ENCODE measurements around the gene S100A2.

Gene S100A2

DNA sequence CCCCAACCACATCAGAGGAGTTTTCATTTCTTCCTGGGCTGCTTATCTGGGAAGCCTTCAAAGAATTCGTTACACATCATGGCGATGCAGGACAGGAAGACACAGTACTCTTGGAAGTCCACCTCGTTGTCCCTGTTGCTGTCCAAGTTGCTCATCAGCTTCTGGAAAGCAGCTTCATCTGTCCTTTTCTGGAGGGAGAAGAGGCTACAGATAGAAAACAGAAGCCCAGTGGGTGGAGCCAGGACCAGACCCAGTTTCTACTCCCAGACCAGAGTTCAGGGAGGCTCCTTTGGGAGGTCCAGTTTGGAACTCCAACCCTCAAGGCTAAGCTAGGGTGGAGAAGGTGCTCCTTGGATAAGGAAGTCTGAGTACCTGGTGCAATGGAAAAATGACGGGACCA lies 21.9 kb downstream of the S100A2 start:
- DNase-seq, result no peak

DNA sequence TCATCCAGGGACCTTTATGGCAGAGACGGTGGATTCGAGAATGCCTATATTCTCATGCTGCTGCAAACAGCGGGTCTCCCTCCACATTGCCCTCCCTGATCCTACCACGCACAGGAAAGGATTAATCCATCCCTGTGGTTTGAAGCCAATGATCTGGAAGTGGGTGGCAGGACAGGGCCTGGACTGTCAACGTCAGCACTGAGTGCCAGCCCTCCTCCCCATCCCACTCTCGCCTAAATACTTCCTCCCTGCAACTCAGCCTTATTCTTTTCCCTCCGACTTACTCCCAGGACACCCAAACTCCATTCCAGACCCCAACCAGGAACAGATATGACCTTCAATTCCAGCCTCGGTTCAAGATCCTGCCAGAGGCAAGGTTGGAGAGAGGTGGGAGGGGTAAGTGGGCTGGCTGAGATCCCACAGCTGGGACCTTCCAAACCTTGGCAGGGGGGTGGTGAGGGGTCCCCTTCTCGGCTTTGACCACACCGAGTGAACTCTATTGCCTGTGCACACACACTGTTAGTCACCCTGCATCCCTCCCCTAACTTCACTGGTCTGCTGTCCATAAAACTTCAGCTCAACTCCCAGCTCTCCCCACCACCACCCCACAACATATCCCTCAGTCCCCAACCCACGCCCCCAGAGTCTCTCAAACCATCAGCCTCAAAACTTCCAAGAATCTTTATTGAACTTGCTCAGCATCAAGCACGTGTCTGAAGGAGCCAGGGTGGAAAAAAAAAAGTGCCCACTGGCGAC lies 22.5 kb downstream of the S100A2 start:
- DNase-seq, result peak in 1 of 2 donors; percentile 41

DNA sequence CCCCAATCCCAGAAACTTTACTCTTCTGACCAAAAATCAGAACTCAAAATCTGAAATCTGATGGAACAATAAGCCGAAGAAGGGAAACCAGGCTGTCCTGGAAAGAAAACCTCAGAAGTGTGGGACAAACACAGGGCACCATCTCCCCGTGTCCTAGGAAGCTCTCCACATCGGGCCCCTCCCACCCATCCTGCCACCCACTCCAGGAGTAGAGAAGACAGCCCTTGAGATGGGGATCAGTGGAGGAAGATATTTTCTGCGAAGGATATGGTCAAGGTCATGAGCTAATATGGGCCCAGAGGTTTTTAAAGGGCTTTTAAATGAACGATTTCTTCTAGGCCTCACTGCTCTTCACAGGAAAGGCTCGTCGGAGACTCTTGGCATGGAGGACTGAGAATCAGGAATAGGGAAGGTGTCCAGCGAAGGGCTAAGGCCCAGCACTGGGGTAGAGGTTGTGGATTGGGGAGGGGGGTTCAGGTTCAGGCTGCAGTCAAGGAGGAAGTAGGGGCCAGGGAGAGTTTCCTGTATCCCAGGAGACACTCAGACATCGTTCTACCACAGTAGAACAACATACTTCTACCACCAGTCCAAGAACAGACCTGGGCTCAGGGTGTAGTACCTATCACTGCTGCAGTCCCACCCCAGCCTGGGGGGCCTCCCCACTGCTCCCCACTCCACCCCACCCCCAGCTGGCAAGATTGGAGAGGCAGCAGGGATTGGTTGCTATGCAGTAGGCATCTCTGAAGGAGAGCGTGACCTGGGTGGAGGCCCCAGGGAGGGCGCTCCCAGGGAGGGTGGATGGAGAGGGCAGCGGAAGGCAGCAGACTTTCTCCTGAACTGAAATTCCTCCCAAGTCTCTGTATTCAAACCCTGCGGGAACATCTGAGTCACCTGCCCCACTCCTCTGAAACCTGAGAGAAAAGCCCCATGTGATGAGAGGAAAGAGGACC lies 23.7 kb downstream of the S100A2 start:
- DNase-seq, result no peak

DNA sequence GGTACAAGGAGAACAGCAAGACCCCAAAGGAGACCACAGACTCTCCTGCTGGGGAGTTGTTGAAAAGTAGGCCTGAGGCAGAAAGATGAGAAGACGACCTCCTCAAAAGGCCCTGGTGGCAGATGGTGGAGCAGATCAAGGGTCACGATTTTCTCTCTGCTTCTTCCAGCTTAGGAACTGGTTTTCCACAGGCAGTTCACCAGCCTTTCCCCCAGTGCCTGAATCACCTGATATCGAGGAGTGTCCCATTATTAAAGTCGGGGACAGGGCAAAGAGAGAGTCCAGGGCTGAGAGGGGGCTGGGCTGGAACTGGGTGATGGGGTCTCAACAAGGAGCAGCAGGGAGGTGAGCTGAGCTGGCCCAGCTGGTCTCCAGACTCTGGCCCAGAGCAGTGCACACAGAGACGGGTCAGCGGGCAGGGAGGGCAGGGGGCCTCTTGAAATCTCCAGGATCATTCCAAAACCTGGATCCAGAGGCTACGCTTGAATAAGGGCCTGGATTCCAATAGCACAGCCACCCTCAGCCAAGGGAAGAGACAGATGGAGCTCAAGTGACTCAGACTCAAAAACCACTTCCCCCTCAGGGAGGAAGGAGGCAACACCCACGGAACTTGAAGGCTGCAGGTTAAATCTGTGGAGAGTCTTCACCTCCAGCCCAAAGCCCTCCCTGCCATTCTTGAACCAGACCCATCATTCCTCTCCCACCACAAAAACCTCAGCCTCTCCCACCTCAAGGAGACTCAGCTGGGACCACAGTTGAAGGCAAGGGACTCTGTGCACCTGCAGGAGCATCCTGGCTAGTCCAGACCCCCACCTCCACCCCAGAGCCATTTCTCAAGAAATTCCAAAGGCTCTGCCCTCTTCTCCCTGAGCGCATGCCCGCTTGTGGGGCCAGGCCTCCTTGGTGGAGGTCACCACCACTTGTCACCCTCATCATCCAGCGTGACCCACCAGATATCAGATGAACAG lies 25.0 kb downstream of the S100A2 start, which contains the start of gene S100A5:
TSS of gene S100A5 (minus strand) at position 541 of the 968 bp plus-strand sequence. CDS start 743 bp downstream, outside the sequence.
- peak; percentile 49 to 70 for DNase-seq

DNA sequence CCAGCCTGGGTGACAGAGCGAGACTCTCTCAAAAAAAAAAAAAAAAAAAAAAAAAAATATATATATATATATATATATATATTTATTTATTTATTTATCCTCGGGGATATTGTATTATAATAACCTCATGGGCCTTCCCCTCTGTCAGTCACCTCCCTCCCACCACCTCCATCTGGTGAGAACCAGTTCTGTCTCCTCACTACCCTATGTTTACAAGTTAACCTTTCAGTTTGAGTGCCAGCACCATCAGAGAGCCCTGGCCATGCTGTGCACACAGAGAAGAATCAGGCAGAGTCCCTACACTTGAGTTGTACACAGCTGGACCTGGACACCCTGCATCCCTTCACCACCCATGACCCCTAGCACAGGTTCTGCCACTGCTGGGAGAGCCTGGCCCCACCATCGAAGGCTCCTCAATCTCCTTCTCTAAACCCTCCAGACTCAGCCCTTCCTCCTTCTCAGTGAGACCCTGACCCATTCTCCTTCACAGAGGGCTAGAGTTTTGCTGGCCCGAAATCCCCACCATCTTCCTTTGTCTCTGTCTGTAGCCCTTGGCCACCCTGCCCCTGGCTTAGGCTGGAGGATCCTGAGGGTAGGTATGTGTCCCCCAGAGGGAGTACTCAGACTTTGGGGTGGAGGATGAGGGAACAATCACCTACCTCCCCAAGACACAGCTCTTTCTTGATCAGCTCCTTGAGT lies 26.1 kb downstream of the S100A2 start:
- no peak for DNase-seq

DNA sequence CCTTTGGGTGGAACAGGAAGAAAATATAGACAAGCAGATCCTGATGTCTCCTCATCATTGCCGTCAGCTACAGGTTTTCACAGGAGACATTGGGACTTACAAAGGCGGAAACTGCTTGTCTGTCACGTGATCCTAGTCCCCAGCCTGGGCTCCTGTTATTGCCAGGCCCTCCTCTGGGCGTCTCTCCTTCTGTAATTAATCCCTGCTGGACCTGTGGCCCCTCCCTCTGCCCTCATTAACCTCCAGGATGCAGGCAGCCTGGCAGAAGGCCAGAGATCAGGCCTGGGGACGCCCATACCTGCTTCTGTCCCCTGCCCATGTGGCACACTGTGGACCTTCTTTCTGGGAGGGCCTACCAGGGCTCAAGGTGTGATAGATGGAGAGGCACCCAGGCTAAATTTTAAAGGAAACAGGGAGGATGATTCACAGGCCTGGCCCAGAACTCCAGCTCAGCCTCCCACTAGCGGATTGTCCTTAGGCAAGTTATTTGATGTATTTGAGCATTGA lies 27.3 kb downstream of the S100A2 start:
- DNase-seq, result no peak

DNA sequence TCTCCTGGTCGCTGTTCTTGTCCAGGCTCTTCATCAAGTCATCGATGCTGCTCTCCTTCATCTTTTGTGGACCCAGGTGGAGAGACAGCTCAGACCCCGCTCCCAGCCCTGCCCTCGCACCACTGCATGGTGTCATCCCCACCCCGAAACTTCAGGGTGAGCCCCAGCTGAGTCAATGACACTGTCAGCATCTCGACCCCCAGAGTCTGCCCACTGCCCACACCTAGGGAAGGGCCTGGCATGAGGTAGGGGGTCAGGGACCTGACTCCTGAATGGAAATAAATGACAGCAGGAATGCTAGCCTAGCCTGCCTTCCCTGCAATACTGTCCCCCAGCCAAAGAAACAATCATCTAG lies 28.3 kb downstream of the S100A2 start:
- no peak for DNase-seq

DNA sequence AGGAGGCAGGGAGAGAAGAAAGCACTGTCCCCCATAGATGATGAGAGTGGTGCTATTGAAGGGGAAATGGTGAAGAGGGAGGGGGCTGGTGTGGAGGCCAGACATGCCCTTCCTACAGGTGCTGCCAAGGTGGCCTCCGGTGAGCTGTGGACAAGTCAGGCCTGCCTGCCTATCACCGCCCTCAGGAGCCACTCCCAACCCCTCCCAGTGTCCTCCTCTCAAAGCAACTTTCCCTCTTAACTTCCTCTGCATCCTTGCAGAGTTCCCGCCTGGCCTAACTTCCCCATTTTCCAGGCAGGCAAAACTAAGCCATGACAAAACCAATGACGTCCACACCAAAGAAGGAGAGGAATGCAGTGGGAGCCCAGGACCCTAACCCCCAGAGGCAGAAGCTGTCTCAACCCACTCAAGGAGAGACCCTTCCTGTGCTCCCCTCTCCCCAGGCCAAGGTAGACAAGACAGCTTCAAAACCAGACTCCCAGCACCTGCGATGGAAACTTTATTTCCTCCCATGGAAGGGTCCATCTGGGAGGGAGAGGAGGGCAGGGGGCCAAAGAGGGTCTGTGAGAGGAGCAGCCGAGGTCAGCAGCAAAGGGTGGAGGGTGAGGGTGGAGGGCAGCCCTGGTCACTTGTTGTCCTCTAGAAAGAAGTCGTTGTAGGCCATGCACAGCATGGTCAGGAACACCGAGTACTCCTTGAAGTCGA lies 28.8 kb downstream of the S100A2 start:
- DNase-seq, result peak; percentile 55 to 67

DNA sequence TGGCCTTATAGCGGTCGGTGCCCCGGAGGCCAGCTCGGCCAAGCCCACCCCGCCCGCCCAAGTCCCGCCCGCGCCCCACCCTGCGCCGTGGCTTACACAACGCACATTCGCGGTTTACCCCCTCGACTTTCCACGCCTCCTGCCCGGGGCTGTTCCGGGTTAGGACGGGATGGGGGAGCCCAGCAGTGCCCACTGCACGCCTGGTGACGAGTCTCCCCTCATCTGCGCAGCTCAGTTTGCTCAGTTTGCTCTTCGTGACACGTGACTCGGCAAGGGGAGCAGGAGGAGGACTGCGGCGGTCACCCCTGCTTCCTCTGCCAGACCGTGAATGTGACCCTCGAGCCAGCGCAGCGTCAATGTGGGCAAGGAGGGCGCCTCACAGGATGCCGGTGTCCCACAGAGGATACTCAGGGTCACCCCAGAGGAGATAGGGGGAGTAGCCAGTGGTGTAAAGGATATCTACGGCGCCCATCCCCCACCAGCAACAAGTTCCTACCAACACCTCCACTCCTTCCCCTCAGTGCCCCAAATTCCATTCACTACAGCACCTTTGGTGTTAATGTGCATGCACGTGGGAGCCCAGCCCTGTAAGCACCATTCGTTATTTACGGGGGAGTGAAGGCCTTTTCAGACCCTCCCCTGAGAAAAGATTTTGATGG lies 29.5 kb downstream of the S100A2 start:
- peak; percentile 73 to 87 for DNase-seq

DNA sequence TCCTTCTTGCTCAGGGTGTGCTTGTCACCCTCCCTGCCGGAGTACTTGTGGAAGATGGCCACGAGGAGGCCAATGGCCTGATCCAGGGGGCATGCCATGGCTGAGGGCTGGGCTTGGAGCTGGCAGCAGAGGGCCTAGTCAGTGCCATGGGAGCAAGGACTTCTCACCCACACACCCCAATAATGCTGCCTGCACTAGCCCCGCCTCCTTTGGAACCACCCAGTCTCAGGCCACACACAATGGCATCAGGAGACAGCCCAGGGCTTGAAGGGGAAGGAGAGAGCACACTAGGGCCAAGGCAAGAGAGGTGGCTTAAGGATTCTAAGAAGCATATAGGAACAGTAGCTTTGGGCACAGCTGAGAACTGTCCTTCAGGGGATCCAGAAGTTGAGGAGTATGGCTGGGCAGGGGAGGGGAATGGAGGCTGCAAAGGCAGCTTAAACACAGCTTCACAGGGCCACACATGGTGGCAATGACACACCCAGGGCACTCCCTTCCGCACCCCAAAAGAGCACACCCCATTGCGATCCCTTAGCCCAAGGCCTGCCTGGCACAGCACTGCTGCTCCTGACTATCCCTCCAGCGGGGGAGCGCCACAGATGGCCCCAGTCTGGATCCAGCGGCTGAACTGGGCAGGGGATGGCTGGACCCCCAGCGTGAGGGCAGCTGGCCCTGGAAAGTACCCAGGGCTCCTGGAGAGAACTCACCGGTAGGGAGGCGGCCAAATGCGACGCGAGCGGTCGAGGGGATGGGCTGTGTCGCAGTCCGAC lies 30.2 kb downstream of the S100A2 start, which contains the start of gene S100A6:
TSS of gene S100A6 (minus strand) at position 750 of the 770 bp plus-strand sequence. CDS start at position 98, 652 bp downstream.
- DNase-seq, result peak; percentile 73 to 89

DNA sequence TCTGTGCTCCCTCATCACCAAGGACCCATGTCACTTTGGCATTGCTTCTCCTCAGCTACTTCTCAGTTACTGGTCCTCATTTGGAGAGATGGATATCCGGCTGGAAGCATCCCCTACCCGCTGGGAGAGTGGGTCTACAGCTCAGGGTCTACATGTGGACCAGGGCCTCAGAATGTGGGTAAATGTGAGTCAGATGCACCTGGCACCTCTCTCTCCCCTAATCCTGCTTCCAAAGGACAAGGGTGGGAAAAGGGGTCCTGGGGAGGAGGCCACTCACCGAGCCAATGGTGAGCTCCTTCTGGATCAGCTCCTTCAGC lies 30.8 kb downstream of the S100A2 start:
- no peak for DNase-seq

DNA sequence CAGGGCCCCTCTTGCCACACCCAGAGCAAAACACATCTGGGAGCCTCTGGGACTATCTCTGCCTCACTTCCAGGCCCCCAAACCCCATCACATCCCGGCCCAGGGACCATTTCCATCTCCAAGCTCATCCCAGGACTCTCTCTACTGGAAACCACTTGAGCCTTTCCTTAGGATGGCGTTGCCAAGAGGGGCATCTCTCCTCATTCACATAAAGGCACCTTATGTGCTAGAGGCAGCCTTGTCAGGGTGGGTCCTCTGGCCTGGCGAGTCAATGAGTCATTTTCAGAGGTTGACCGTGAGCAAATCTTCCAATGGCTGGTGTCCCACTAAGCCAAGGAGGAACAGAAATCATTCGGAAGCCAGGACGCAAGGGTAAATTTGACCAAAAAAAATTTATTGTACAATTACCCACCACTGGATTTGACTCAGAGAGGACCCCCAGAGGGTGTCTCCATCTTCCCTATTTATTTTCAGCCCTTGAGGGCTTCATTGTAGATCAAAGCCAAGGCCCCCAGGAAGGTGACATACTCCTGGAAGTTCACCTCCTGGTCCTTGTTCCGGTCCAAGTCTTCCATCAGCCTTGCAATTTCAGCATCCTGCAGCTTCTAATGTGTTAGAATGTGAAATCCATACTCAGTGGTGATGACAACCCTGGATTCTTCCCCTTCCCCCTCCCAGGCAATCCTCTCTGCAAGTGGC lies 31.3 kb downstream of the S100A2 start:
- no peak for DNase-seq

DNA sequence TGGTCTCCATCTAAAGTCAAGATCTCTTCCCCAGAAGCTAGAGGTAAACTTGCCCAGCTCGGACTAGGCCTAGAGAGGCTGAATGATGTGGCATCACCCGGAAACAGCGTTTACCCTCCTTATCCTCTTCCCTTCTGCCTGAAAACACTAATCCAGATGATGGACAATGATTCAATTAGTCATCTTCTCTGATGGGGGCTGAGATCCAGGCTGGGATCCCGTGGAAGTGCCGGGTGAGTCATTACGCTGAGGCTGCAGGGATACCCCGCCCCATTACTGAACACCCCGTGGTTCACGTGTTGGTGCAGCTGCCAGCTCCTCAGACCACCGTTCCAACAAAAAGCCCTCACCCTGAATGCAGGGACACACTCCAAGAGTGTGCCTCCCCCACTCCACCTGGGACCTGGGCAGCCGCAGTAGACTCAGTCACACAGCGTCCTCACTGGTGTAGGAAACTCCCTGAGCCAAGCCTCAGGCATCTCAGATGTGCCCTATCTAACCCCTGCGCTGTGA lies 31.9 kb downstream of the S100A2 start:
- no peak for DNase-seq

DNA sequence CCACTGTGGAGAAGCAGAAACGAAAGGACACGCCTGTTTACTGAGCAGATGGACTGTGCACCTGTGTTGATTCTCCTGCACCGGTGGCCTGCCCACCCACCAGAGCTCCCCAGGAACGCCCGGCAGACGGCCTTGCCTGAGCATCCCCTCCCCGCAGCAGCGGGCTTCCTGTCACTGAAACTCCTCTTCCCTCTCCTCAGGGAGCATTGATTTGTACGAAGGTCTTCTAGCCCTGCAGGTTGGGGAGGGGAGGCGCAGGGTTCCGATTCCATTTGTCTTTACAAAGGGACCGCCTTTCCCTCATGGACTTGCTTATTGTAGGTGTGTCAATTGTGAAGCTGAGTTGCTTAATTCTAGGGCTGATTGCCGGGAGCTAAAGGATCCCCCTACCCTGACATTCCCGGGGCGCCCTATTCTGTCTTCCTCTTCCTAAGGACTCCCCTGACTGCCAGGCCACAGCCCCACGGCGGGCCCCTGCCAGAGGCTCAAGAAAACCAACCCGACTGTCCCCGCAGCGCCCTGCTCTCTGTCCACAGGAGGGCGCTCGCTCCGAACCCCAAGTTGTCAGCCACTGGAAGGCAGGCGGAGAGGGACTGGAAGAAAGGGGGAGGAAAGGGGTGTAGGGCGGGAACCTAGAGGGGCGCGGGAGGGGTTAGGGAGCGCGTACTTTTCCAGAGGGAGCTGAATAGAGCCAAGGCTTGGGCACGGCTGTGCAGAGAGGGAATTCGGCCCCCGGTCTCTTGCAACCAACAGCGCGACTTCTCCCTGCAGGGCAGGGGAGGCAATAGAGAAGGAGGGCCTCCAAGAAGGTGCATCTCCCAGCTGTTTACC lies 32.7 kb downstream of the S100A2 start:
- peak; percentile 65 to 90 for DNase-seq

DNA sequence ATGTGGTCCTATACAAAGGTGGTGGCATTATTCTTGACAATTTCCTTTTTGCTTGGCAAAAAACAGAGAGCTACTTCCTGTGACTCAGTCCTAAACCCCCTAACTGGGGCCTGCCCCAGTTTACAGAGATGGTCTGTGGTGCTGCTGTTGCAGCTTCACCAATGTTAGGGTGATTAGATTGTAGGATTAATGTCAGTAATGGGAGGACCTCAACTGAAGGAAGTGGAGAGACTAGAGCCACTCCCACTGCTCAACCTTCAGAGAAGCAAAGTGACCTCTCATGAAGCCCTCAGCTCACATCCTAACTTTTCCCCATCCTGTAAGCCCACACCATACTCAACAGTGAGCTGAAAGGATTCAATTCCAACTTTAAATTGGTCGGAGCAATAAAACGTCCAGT lies 33.5 kb downstream of the S100A2 start:
- no peak for DNase-seq

DNA sequence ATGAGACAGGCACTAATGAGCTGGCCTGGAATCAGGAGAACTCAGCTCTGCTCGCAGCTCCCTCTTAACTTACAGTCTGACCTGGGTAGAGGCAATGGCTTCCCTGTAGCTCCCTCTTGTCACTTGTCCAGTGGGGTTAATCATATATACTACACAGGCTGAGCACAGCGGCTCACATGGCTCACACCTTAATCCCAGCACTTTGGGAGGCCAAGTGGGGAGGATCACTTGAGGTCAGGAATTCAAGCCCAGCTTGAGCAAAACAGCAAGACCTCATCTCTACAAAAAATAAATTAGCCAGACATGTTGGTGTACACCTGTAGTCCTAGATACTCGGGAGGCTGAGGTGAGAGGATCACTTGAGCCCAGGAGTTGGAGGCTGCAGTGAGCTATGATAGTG lies 34.0 kb downstream of the S100A2 start:
- DNase-seq, result no peak

DNA sequence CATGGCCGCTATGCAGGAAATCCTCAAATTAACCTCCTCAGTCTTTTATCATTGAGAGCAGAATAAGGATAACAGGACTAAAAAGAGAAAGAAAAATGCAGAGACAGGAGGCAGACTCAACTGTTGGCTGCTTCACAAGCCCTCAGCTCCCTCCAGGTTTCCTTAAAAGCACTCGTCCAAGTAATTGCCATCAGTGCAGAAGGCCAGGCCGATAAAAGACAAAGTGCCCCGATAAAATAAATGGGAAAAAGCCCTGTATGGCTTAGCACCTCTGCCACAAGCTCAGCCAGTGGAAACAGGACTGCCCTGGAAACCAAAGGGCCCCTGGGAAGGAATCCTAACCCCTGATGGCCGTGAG lies 38.0 kb downstream of the S100A2 start:
- no peak for DNase-seq
